Astrocyte of the spinal cord (primary cell): ENCODE data around the gene GYPA.

Experiments used
- DNase-seq: peaks from one replicate; pipeline ENCODE4 v3.0.0; 2011; ENCODE audit warnings: low read depth, low spot score
- H3K4me3 ChIP-seq: 2 replicates; pipeline ENCODE4 v1.5.1; 2011; ENCODE audit warnings: low read depth, mild to moderate bottlenecking, low read length, moderate library complexity
- in situ Hi-C: cut with HindIII; loops from 2 replicates; pipeline ENCODE4 v1.10.0; 2017; ENCODE audit warnings: low sequenced_read_pairs
- TF ChIP-seq, protein P1 (sequence below): IDR thresholded peaks from 2 replicates; pipeline ENCODE4 v1.5.1; 2012; ENCODE audit warnings: low read depth, mild to moderate bottlenecking, low read length, inconsistent platforms

GYPA gene

DNA sequence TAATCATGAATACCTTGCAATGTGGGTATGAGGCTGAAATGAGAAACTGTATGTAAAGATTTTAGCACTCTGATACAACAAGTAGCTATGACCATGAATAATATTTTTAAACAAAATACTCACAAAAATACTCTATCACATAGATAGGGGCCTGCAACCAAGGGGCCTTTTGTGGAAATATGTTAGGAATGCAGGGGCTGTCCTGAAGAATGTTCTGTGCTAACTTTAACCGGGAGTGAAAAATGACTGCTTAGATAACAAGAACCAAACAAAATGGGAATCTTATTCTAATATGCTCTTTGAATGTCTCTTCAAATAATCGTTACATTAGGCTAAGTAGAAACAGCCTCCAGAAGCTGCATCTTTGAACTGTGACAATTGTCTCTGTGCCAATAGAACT, 37.9 kb upstream of the GYPA start:
- in situ Hi-C loops, result no loop called here
- TF ChIP-seq, protein P1, sequence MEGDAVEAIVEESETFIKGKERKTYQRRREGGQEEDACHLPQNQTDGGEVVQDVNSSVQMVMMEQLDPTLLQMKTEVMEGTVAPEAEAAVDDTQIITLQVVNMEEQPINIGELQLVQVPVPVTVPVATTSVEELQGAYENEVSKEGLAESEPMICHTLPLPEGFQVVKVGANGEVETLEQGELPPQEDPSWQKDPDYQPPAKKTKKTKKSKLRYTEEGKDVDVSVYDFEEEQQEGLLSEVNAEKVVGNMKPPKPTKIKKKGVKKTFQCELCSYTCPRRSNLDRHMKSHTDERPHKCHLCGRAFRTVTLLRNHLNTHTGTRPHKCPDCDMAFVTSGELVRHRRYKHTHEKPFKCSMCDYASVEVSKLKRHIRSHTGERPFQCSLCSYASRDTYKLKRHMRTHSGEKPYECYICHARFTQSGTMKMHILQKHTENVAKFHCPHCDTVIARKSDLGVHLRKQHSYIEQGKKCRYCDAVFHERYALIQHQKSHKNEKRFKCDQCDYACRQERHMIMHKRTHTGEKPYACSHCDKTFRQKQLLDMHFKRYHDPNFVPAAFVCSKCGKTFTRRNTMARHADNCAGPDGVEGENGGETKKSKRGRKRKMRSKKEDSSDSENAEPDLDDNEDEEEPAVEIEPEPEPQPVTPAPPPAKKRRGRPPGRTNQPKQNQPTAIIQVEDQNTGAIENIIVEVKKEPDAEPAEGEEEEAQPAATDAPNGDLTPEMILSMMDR, result no peak
- no peak for DNase-seq
- H3K4me3 ChIP-seq, result no peak overlapping the region

GRCh38 chr4:144176476-144176875, 36.0 kb upstream of the GYPA start:
- in situ Hi-C loops, result no loop called here
- TF ChIP-seq, protein P1, result no peak
- peak; percentile 71 for DNase-seq
- H3K4me3 ChIP-seq, result no peak overlapping the region

- DNase-seq, result peak; percentile 77
- H3K4me3 ChIP-seq, result no peak overlapping the region
- TF ChIP-seq, protein P1, result peak; percentile 27
- in situ Hi-C loops, result no loop called here
Observed at GRCh38 chr4:144174401-144175067, 34.0 kb upstream of the GYPA start.

DNA sequence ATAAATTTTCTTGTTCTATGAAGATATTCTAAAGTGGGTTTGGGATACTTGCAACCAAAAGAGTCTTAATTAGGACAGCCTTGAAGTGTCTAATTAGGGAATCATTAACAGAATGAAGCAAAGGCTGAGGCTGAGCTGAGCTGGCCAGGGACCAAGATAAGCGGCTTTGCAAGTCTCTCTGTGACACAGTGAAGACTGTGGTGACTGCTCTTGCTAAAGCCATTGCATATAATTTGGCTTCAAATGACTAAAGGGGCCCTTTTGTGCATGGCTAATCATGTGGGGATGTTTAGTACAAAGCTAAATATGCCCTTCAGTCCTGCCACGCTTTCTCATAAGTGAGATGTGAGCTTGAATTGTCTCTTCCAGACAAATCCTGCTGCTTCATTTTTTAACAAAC, 31.2 kb upstream of the GYPA start:
- TF ChIP-seq, protein P1, result no peak
- no peak overlapping the region for H3K4me3 ChIP-seq
- DNase-seq, result no peak
- in situ Hi-C loops, result no loop called here

DNA sequence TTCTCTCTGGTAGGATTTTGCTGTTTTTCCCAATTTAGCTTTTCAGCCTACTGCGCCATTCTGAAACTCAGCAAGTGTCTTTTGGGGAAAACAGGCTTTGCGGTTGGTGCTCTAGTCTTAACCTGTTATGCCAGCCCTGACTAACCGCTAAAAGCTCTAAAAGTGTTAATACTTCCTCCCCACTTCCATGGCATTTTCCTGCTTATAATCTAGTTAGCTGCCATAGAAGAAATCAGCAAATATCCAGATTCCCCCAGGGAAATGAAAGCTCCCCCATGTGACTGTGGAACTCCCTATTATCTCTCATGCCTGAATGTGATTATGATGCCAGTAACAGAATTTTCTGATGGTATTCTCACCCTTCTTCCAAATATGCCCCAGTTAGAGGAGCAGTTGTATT, 28.7 kb upstream of the GYPA start:
- DNase-seq, result no peak
- in situ Hi-C loops, result no loop called here
- no peak overlapping the region for H3K4me3 ChIP-seq
- TF ChIP-seq, protein P1, result no peak

DNA sequence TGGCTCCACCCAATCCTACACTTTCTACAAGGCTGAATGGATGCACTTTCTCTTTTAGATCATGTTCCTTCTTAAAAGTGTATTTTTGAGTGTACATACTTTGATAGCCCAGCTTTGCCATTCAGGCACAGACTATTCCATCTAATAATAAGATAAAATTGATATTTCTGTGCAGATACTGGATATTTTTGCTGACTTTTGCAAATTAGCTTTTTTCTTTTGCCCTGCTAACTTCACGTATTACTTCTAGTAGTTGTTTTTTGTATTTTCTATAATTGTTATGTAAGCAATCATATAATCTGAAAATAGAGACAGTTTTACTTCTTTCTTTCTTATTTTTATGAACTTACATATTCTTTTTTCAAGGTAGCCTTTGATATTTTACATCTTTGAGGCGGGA, 13.5 kb upstream of the GYPA start:
- no peak for DNase-seq
- no peak overlapping the region for H3K4me3 ChIP-seq
- TF ChIP-seq, protein P1, result no peak
- in situ Hi-C loops, result no loop called here
